HG03565 (cell line): Measurements from ENCODE around the gene GPR61.

Source experiments
- ATAC-seq: cut with Tn5 transposase; IDR thresholded peaks from one replicate; pipeline ENCODE4 v1.9.1; 2021; ENCODE audit warnings: mild to moderate bottlenecking, moderate library complexity; ENCODE audit not compliant: unreplicated experiment

Gene GPR61

DNA sequence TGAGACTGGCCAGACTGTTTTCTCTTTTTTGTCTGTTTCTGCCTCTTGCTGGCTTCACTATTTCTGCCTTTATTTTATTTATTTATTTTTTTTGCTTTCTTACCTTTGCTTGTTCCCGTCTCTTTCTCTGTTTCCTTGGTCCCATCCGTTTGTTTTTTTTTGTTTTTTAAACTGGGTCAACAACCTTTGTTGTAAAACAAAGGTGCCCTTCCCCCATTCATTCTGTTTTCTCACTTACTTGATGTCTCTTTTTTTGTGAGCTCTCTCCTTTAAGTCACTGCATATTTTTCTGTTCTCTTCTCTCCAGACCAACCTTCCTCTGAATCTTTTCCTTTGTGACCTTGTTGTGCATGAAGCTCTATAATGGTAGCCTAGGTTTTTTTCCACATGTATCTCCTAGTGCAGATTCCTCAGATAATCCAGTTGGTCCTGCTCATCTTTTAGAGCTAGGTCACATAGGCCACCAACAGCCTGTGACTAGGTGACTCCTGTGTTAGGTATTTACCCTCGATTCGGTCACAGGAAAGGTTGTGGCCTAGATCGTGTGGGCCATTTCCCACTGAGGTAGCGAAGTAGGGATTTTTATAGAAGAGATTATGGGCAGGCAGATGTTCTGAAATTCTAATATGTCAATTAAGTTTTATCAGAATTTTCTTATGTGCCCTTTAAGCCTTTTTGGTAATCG lies 24.7 kb downstream of the GPR61 start:
- no peak for ATAC-seq

- no peak for ATAC-seq
Observed at GRCh38 chr1:109565241-109565640, 25.6 kb downstream of the GPR61 start.

GRCh38 chr1:109566982-109567381 lies 27.3 kb downstream of the GPR61 start:
- ATAC-seq, result no peak

- ATAC-seq, result no peak
Observed at GRCh38 chr1:109567877-109568672, 28.4 kb downstream of the GPR61 start.

GRCh38 chr1:109569323-109569722 lies 29.7 kb downstream of the GPR61 start:
- ATAC-seq, result no peak

DNA sequence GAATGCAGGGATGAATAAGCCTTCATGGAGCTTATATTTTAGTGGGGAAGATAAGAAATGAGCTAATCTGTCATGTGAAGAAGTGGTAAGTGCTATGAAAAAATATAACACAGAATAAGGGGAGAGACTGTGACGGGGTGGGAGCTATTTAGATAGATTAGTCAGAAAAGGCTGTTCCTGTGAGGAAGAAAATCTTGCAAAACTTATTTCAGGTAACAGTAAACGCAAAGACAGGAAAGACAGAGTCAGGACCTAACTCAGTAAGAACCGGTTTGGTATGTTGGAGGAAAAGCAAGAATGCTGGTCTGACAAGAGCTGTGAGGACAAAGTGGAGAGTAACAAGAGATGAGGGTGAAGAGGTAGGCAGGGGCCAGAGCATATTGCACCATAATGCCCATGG lies 30.7 kb downstream of the GPR61 start:
- no peak for ATAC-seq

DNA sequence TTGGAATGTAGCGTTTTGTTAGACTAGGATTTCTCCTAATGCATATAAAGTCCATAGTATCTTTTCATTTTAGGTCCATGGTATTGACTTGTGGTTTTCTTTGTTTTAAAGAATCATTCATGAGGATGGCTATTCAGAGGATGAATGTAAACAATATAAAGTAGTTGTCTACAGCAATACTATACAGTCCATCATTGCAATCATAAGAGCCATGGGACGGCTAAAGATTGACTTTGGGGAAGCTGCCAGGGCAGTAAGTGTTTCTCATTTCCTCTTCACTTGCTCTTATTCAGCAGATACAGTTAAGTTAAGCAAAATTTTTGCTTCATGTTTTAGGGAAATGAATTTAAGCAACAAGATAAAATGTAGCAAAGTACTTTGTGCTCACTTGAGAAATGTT lies 34.1 kb downstream of the GPR61 start:
- no peak for ATAC-seq

DNA sequence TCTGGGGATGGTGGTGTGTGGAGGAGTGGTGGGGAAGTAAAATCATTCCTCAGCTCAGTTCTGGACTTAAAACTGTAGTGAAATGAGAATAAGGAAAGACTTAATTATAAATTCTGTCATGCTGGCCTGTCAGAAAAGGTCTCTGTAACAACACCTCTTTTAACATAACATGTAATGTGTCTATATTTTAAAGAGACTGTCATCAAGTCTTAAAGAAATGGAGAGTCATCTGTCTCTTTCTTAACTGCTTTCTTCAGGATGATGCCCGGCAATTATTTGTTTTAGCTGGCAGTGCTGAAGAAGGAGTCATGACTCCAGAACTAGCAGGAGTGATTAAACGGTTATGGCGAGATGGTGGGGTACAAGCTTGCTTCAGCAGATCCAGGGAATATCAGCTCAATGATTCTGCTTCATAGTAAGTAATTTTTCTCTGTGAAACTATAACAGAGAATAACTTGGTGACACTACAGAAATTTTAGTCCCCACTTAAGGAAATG lies 39.3 kb downstream of the GPR61 start:
- no peak for ATAC-seq

DNA sequence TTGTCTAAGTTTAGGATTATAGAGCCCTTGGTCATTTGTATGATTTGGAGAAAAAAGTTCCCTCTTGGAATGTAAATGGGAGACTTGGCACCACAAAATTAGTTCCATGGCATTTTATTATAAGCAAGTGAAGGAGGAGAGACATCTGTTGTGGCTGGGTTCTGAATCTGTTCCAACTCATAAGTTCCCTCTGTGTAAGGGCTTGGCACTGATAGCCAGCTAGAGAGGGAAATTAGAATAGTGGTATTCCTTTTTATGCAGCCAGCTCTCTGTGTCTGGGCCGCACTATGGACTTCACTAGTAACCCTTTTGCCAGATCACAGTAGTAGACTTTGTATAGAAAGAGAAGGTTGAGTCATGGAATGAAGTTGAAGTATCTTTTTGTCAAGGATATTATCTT lies 39.8 kb downstream of the GPR61 start:
- no peak for ATAC-seq

GRCh38 chr1:109582021-109582420 lies 42.3 kb downstream of the GPR61 start:
- no peak for ATAC-seq

DNA sequence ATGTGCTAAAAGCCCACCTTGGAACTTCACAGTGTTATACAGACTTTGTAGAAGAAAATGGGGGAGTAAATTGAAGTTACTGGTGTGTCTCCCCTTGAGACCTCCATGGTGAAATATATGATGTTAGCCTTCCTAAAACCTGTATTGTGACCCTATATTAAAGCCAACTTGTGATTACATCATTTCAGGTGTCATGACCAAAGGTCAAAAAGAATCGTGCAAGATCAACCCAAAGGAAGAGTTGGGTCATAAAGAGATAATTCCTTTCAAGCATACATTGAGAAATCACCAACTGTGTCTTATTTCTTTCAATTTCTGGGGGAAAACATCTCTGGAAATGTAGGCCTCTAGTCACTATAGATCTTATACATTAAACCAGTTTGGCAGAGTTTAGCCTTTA lies 45.1 kb downstream of the GPR61 start:
- ATAC-seq, result no peak

DNA sequence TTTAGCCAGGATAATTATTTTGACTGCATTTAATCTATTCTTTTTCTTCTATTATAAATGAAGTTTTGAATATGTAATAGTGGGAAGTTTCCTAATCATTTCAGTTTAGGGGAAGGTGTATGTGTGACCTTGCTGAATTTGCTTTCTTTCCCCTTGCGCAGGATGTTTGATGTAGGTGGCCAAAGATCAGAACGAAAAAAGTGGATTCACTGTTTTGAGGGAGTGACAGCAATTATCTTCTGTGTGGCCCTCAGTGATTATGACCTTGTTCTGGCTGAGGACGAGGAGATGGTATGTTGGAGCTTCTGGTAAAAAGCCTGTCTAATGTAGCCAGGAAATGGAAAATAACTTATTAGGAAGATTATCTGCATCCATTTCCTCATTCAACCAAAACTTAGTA lies 46.4 kb downstream of the GPR61 start:
- no peak for ATAC-seq

DNA sequence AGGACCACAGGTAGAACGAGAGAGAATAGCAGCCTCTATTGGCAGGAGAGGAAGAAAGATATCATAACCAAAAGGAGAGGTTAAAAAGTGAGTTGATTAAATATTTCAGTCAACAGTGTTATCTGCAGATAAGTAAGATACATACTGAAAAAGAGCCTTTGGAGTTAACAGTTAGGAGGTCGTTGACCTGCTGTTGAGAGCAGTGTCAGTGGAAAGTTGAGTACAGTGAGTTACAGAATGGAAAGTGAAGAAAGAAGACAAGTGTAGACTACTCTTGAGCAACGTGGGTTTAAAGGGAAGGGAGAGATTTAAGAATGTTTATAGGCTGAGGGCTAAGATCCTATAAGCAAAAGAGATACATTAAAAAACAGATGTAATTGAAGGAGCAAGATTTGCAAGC lies 49.5 kb downstream of the GPR61 start:
- ATAC-seq, result no peak

DNA sequence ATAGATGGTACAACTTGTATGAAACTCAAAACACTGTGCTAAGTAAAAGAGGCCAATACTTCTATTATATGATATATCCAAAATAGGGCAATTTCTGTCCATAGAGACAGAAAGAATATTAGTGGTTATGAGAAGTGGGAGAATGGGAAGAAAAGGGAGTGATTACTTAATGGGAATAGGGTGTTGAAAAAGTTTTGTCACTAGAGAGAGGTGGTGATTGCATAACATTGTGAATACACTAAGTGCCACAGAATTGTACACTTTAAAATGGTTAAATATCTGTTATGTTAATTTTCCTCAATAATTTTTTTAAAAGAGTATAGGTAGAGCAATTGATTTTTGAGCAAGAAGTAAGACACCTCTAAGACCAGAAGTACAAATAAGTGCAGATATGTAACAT lies 50.0 kb downstream of the GPR61 start:
- ATAC-seq, result no peak

- ATAC-seq, result no peak
Observed at GRCh38 chr1:109592916-109593315, 53.2 kb downstream of the GPR61 start.

DNA sequence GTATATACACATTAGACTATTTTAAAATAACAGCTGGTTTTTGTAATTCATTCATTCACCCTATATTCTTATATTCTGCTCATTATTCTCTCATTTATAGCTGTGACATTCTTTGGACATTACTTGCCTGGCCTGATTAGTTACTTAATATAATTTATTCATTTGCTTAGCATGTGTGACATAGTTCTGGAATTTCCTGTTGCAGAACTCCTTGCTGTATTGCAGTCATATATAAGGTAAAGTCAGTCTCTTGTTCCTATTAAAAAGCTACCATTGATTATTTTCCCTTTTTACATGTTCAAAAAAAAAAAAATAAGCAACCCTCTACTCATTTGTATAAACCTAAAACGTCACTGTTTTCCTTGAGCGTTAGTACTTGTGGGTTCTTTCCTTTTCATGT lies 55.9 kb downstream of the GPR61 start:
- no peak for ATAC-seq
